SW480 (cell line): ENCODE measurements around the gene FEM1C.

ENCODE experiments used
- DNase-seq: peaks from one replicate; pipeline ENCODE4 v3.0.0-alpha.2; 2016; ENCODE audit warnings: low spot score

Gene FEM1C

DNA sequence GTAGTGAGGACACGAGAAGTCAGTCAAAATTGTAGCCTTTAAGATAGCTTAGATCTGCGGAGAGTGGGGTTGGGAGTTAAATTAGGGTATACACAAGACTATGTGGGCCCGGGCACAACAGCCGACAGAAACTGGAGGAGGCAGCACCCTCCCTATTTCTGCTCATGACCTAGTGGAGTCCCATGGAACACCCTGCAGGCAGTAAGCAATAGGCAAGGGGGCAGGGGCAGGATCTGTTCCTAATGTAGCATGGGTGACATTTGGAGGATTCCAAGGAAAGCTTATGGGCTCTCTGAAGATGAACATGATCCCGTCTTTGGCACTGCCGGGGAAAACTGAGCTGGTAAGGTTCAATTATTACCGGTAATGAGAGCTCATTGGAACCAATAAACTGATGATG lies 67.0 kb downstream of the FEM1C start:
- DNase-seq: no peak

DNA sequence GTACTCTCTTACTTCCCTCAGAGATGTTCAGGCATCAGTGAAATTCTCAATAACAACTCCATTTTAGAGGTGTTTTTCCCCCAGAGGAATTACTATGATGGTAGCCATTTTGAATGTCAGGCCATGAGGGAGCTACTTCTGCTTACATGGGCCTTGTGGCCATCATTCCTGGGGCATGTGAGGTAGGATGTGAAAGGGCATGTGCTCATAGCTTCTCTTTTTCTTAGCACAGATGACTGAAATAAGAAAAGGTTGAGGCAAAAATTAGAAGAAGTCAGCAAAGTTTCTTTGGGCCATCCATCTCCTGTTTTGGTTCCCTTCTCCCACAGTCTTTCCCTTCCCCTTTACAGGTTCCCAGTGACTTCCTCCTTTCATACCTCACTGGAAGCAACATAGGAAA lies 68.8 kb downstream of the FEM1C start:
- no peak for DNase-seq

DNA sequence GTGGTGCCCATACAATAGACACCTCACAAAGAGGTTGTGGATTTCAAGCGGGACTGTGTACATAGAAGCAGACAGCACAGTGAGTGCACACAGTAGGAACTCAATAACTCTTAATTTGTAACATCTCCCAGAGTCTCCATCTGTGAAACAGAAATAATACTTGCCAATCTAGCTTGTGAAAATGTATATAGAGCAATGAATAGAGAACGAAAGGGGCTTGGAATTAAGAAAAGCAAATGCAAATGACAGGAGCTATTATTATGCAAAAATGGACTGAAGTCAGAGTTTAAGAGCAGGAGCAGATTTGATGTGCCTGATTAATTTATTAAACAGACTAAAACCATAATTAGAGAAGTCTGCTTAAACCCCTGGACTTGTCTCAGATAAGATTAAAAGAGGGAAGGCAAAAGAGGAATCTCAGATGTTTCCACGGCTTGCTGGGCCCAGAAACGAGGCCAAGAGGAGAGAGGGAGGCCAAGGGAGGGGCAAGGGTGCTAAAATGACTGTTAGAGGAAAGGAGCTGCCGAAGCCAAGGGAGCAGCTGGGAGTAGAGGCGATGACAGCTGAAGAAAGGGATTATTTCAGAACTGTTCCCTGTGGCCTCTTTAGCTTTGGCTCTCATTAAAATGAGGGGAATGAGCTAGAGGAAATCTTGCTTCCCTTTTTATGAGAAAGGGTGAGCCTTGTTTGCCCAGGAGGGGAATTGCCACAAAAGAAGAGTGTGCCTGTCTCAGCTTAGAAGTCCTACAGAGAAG lies 72.1 kb downstream of the FEM1C start:
- DNase-seq: no peak

DNA sequence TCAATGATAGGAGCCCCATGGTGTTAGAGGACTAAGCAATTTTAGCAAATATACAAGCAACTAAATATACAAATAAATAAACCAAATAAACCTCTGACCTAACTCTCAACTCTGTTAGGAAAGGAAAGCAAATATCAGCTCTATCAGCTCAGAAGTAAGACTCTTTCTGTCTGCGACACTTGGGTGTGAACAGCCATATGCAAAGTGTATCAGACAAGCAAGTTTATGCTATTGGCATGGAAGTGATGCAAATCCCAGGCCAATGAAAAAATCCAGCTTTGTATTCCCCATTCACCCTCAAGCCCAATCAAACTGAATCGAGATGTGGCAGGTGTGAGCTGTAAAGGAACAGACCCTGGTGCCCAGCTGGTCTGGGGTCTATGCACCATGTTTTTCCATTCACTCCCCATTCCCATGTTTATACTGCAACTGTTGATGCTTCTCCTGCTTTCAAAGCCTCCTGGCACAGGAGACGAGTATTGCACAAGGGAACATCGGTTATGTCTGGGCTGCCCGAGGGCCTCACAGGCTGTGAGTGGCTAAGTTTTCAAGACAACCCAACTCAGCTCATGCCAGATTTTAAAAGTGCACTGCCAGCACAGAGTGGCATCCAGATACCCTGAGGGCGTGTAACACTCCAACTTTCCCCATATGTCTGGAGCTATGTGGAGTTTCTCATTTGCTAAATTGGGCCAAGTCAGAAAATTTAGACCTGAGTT lies 73.1 kb downstream of the FEM1C start:
- no peak for DNase-seq

DNA sequence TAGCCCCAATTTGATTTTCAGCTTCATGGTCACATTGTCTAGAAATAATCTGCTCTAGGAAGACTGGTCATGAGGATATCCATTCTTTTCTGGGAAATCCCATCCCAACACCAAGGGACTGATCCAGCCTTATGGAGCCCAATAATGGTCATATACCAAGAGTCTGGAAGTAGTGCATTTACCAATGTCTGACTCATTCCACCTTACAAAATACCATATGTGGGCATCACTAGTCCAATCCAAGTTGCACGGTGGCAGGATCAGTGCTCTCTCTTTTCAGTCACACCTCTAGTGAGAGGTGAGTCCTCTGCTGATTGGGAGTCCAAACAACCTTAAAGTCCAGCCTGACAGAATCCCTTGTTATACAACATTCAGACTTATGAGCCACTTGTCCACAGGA lies 73.7 kb downstream of the FEM1C start:
- DNase-seq: no peak
